A549 (cell line): ENCODE measurements around the gene SPDYC. TPM values are rescaled to one million over a fixed set of nuclear protein-coding genes. Genes with fewer than 3 reads are reported as not detected.

Source experiments
- ATAC-seq, 2 experiments: fragments of 200-7000 bp in 1 of 2; fragments of >200 bp in 1 of 2; cut with Nextera tagmentation in 1 of 2; cut with Tn5 transposase in 1 of 2; 3 replicates each; pipeline versions ENCODE4 v1.8.0 to v1.9.1; 2018 to 2020; ENCODE audit warnings: mild to moderate bottlenecking in 1 of 2, moderate library complexity in 1 of 2
- CTCF ChIA-PET: fragments of 300-600 bp; sonication (Branson Sonifier 250); formaldehyde crosslinking; extraction: SDS; loops from one replicate; lab custom pipeline; 2021; ENCODE audit warnings: antibody characterized with exemption, inconsistent platforms; lab: Yijun Ruan, JAX
- POLR2A ChIA-PET: fragments of 350-600 bp; formaldehyde crosslinking; extraction: SDS; loops from one replicate; lab custom pipeline; 2021; ENCODE audit warnings: antibody characterized with exemption, inconsistent platforms; lab: Yijun Ruan, JAX
- DNase-seq, 2 experiments: peaks; one replicate each; pipeline versions ENCODE4 v3.0.0 to v3.0.0-alpha.2; 2011 to 2016; ENCODE audit warnings: low read depth in 1 of 2, low spot score in 1 of 2
- FAIRE-seq: peaks from 2 replicates; lab custom pipeline; 2011; peaks lifted over from hg19 to GRCh38; lab: Jason Lieb, UNC
- H3K27ac ChIP-seq, 2 experiments: fragments of >200 bp; sonication (Bioruptor Twin); formaldehyde crosslinking; 3 replicates each; pipeline ENCODE4 v1.5.1; 2016 to 2017
- H3K4me1 ChIP-seq: fragments of >200 bp; sonication (Bioruptor Twin); formaldehyde crosslinking; 3 replicates; pipeline ENCODE4 v1.6.1; 2016
- H3K4me2 ChIP-seq: fragments of >200 bp; sonication (Bioruptor Twin); formaldehyde crosslinking; 3 replicates; pipeline ENCODE4 v1.6.1; 2016
- H3K4me3 ChIP-seq: fragments of >200 bp; sonication (Bioruptor Twin); formaldehyde crosslinking; 3 replicates; pipeline ENCODE4 v1.5.1; 2016
- H3K9me3 ChIP-seq: fragments of >200 bp; sonication (Bioruptor Twin); formaldehyde crosslinking; 3 replicates; pipeline ENCODE4 v1.6.1; 2016
- CEBPB ChIP-seq, 2 experiments: fragments of >200 bp in 1 of 2; sonication (Bioruptor Twin) in 1 of 2; formaldehyde crosslinking in 1 of 2; IDR thresholded peaks; 2 replicates each; pipeline ENCODE4 v1.6.1; 2012 to 2016
- EHF ChIP-seq: fragments of 250-450 bp; sonication (Bioruptor Pico); IDR thresholded peaks from 2 replicates; pipeline ENCODE4 v1.5.0; 2020; ENCODE audit warnings: mild to moderate bottlenecking
- FOXS1 ChIP-seq: fragments of 250-450 bp; sonication (Bioruptor Pico); IDR thresholded peaks from 2 replicates; pipeline ENCODE4 v1.5.0; 2020; ENCODE audit warnings: mild to moderate bottlenecking, moderate library complexity
- GATA3 ChIP-seq: IDR thresholded peaks from 2 replicates; pipeline ENCODE4 v1.6.1; 2012; ENCODE audit warnings: borderline replicate concordance
- HDAC2 ChIP-seq: fragments of 200-600 bp; sonication (generic); IDR thresholded peaks from 2 replicates; pipeline ENCODE4 v1.6.1; 2016
- KDM1A ChIP-seq: fragments of 200-600 bp; sonication (generic); IDR thresholded peaks from 2 replicates; pipeline ENCODE4 v1.6.1; 2016; ENCODE audit warnings: low read depth, mild to moderate bottlenecking
- KDM5A ChIP-seq: fragments of 200-600 bp; sonication (generic); IDR thresholded peaks from 2 replicates; pipeline ENCODE4 v1.6.1; 2016; ENCODE audit warnings: antibody characterized with exemption, mild to moderate bottlenecking
- MAZ ChIP-seq: fragments of 150-350 bp; IDR thresholded peaks from 2 replicates; pipeline ENCODE4 v1.6.1; 2014; ENCODE audit warnings: antibody characterized with exemption, low read depth, low read length, borderline replicate concordance
- NR3C1 ChIP-seq: fragments of >200 bp; sonication (Bioruptor Twin); formaldehyde crosslinking; IDR thresholded peaks from 3 replicates; pipeline ENCODE4 v1.6.1; 2017
- PHF8 ChIP-seq: fragments of 200-600 bp; sonication (generic); IDR thresholded peaks from 2 replicates; pipeline ENCODE4 v1.6.1; 2016; ENCODE audit warnings: low read depth, mild to moderate bottlenecking, antibody characterized with exemption, moderate library complexity, borderline replicate concordance
- POLR2AphosphoS2 ChIP-seq: conservative IDR thresholded peaks from 2 replicates; pipeline ENCODE4 v1.6.1; 2012; ENCODE audit warnings: low read length, improper control_type of control experiment, inconsistent platforms
- SMC3 ChIP-seq: fragments of >200 bp; sonication (Bioruptor Twin); formaldehyde crosslinking; IDR thresholded peaks from 3 replicates; pipeline ENCODE4 v1.6.1; 2018; ENCODE audit warnings: inconsistent platforms
- SREBF2 ChIP-seq: fragments of 450-650 bp; IDR thresholded peaks from 2 replicates; pipeline ENCODE4 v1.6.1; 2014; ENCODE audit warnings: mild to moderate bottlenecking, moderate library complexity
- TFCP2L1 ChIP-seq: fragments of 250-450 bp; sonication (Bioruptor Pico); IDR thresholded peaks from 2 replicates; pipeline ENCODE4 v1.5.0; 2021; ENCODE audit warnings: mild to moderate bottlenecking
- TP53 ChIP-seq: fragments of 250-450 bp; sonication (Bioruptor Pico); IDR thresholded peaks from 2 replicates; pipeline ENCODE4 v1.5.0; 2021; ENCODE audit warnings: mild to moderate bottlenecking, moderate library complexity
- WGBS: methylation state at CpG from one replicate; pipeline ENCODE4 v1.1.6; 2017; ENCODE audit errors: missing lambda C conversion rate; 5-methylcytosine and 5-hydroxymethylcytosine counted together
- polyA plus RNA-seq, 4 experiments: library from polyadenylated mRNA; depleted of rRNA in 3 of 4; stranded (reverse); fragments of >200 nt; fragmentation: RNase III in 1 of 4; extraction: RNeasy Plus Mini Kit Qiagen cat#74134 plus additional on column Dnase treatment in 1 of 4; gene quantifications; 2 replicates in 3 of 4; 3 replicates in 1 of 4; pipeline ENCODE4 v1.2.3, GENCODE V29; 2011 to 2017
- TF ChIP-seq, protein P1 (sequence below): IDR thresholded peaks from 2 replicates; pipeline ENCODE4 v1.6.1; 2012
- TF ChIP-seq, protein P2 (sequence below): fragments of 450-650 bp; IDR thresholded peaks from 2 replicates; pipeline ENCODE4 v1.6.1; 2014; ENCODE audit warnings: antibody characterized with exemption
- TF ChIP-seq, protein P3 (sequence below): fragments of >200 bp; sonication (Bioruptor Twin); formaldehyde crosslinking; IDR thresholded peaks from 3 replicates; pipeline ENCODE4 v1.5.1; 2016
- TF ChIP-seq, protein P4 (sequence below): fragments of 200-600 bp; sonication (generic); IDR thresholded peaks from 2 replicates; pipeline ENCODE4 v1.6.1; 2016; ENCODE audit warnings: antibody characterized with exemption, mild to moderate bottlenecking, moderate library complexity
- TF ChIP-seq, protein P5 (sequence below): fragments of 150-350 bp; IDR thresholded peaks from 2 replicates; pipeline ENCODE4 v1.6.1; 2014; ENCODE audit warnings: low read depth, mild to moderate bottlenecking, low read length
- TF ChIP-seq, protein P6 (sequence below): IDR thresholded peaks from 2 replicates; pipeline ENCODE4 v1.6.1; 2012; ENCODE audit warnings: low read depth, borderline replicate concordance
- TF ChIP-seq, protein P7 (sequence below): fragments of >200 bp; sonication (Bioruptor Twin); formaldehyde crosslinking; IDR thresholded peaks from 3 replicates; pipeline ENCODE4 v1.6.1; 2016
- TF ChIP-seq, protein P8 (sequence below): IDR thresholded peaks from 2 replicates; pipeline ENCODE4 v1.6.1; 2012

SPDYC gene
- polyA plus RNA-seq, 2 of the 4 experiments (the other 2 are of a cell fraction): not detected

DNA sequence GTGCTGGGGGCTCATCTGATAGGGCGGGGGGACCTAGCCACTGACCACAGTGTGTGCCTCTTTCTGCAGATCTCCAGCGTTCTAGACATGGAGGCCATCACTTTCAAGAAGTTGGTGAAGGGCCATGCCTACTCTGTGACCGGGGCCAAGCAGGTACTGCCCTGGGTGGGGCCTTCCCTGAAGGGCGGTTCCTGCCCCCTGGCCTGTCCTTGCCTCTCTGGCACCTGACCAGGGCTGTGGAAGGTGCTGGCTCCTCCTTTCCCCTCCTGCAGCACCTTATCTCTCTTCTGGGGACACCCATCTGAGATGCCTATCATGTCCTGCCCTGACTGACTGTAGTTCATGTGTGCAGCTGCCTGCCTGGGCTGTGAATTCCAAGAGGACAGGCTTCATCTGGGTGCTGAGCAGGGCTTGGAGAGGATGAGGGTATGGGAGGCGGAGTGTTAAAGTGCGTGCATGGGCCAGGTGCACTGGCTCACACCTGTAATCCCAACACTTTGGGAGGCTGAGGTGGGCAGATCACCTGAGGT lies 17.2 kb downstream of the SPDYC start:
- no peak for DNase-seq
- WGBS: 90% methylated on average over 6 of the region's 6 CpGs
- H3K4me1 ChIP-seq: peaks cover 11% of the 10 kb centered on the region; the same call in 2 of the 3 replicates
- no peak for FAIRE-seq
- ChIA-PET POLR2A (no interaction called here), CTCF (interaction anchor here (1.0 to 1.9 kb wide), 5 partner anchors 17 to 128 kb away, joined by 3 to 5 read pairs (median 3); partner anchors contain the start of gene ZNHIT2)
- H3K4me2 ChIP-seq: no peak overlapping the region
- TF ChIP-seq MAZ (no peak), POLR2AphosphoS2 (no peak), CEBPB (IDR thresholded peaks at IDR 0.05) (no peak), KDM1A (no peak), TP53 (CRISPR knock-in tag) (no peak)
- TF ChIP-seq, protein P1, sequence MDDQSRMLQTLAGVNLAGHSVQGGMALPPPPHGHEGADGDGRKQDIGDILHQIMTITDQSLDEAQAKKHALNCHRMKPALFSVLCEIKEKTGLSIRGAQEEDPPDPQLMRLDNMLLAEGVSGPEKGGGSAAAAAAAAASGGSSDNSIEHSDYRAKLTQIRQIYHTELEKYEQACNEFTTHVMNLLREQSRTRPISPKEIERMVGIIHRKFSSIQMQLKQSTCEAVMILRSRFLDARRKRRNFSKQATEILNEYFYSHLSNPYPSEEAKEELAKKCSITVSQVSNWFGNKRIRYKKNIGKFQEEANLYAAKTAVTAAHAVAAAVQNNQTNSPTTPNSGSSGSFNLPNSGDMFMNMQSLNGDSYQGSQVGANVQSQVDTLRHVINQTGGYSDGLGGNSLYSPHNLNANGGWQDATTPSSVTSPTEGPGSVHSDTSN: no peak
- TF ChIP-seq, protein P2, sequence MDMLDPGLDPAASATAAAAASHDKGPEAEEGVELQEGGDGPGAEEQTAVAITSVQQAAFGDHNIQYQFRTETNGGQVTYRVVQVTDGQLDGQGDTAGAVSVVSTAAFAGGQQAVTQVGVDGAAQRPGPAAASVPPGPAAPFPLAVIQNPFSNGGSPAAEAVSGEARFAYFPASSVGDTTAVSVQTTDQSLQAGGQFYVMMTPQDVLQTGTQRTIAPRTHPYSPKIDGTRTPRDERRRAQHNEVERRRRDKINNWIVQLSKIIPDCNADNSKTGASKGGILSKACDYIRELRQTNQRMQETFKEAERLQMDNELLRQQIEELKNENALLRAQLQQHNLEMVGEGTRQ: no peak
- H3K9me3 ChIP-seq: no peaks in the 10 kb centered on the region
- no peak overlapping the region for H3K4me3 ChIP-seq
- H3K27ac ChIP-seq: no peak overlapping the region
- no peak for ATAC-seq

DNA sequence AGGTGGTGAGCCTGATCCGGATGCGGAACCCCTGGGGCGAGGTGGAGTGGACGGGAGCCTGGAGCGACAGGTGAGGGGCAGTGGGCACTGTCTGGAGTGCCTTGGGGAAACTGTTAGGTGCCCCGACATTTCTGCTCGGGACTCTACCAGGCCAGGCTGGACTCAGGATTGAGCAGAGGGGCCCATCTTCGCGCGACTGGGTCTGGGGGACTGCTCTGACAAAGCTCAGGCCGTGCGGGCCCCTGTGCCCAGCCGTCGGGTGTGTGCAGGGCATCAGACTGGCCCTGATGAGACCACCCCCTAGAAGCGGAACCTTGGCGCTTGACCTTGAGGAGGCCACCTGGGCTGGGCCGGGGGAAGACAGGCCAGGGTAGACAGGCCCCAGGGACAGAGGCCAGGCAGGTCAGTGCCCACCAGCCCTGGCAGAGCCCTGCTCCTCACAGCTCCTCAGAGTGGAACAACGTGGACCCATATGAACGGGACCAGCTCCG lies 18.0 kb downstream of the SPDYC start:
- Histone ChIP-seq H3K4me1 (peaks cover 5% of the 10 kb centered on the region; the same call in 2 of the 3 replicates), H3K27ac (no peak overlapping the region), H3K9me3 (no peaks in the 10 kb centered on the region), H3K4me3 (no peak overlapping the region), H3K4me2 (no peak overlapping the region)
- ATAC-seq (no peak), DNase-seq (no peak), FAIRE-seq (no peak)
- CTCF ChIA-PET: interaction anchor here (1.0 to 1.3 kb wide), 2 partner anchors 16 to 17 kb away, joined by 3 read pairs; no protein-coding TSS in a partner anchor
- POLR2A ChIA-PET: no interaction called here
- 91% methylated on average over 13 of the region's 20 CpGs for WGBS
- no peak for TF ChIP-seq SMC3
- TF ChIP-seq TFCP2L1: no peak
- TF ChIP-seq, protein P3, sequence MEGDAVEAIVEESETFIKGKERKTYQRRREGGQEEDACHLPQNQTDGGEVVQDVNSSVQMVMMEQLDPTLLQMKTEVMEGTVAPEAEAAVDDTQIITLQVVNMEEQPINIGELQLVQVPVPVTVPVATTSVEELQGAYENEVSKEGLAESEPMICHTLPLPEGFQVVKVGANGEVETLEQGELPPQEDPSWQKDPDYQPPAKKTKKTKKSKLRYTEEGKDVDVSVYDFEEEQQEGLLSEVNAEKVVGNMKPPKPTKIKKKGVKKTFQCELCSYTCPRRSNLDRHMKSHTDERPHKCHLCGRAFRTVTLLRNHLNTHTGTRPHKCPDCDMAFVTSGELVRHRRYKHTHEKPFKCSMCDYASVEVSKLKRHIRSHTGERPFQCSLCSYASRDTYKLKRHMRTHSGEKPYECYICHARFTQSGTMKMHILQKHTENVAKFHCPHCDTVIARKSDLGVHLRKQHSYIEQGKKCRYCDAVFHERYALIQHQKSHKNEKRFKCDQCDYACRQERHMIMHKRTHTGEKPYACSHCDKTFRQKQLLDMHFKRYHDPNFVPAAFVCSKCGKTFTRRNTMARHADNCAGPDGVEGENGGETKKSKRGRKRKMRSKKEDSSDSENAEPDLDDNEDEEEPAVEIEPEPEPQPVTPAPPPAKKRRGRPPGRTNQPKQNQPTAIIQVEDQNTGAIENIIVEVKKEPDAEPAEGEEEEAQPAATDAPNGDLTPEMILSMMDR: no peak
- TF ChIP-seq EHF (CRISPR knock-in tag): no peak
- TF ChIP-seq, protein P4, sequence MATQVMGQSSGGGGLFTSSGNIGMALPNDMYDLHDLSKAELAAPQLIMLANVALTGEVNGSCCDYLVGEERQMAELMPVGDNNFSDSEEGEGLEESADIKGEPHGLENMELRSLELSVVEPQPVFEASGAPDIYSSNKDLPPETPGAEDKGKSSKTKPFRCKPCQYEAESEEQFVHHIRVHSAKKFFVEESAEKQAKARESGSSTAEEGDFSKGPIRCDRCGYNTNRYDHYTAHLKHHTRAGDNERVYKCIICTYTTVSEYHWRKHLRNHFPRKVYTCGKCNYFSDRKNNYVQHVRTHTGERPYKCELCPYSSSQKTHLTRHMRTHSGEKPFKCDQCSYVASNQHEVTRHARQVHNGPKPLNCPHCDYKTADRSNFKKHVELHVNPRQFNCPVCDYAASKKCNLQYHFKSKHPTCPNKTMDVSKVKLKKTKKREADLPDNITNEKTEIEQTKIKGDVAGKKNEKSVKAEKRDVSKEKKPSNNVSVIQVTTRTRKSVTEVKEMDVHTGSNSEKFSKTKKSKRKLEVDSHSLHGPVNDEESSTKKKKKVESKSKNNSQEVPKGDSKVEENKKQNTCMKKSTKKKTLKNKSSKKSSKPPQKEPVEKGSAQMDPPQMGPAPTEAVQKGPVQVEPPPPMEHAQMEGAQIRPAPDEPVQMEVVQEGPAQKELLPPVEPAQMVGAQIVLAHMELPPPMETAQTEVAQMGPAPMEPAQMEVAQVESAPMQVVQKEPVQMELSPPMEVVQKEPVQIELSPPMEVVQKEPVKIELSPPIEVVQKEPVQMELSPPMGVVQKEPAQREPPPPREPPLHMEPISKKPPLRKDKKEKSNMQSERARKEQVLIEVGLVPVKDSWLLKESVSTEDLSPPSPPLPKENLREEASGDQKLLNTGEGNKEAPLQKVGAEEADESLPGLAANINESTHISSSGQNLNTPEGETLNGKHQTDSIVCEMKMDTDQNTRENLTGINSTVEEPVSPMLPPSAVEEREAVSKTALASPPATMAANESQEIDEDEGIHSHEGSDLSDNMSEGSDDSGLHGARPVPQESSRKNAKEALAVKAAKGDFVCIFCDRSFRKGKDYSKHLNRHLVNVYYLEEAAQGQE: no peak
- TF ChIP-seq, protein P5, sequence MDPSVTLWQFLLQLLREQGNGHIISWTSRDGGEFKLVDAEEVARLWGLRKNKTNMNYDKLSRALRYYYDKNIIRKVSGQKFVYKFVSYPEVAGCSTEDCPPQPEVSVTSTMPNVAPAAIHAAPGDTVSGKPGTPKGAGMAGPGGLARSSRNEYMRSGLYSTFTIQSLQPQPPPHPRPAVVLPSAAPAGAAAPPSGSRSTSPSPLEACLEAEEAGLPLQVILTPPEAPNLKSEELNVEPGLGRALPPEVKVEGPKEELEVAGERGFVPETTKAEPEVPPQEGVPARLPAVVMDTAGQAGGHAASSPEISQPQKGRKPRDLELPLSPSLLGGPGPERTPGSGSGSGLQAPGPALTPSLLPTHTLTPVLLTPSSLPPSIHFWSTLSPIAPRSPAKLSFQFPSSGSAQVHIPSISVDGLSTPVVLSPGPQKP: no peak
- TF ChIP-seq SREBF2: no peak
- TF ChIP-seq, protein P6, sequence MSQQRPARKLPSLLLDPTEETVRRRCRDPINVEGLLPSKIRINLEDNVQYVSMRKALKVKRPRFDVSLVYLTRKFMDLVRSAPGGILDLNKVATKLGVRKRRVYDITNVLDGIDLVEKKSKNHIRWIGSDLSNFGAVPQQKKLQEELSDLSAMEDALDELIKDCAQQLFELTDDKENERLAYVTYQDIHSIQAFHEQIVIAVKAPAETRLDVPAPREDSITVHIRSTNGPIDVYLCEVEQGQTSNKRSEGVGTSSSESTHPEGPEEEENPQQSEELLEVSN: no peak
- no peak for TF ChIP-seq HDAC2
- no peak for TF ChIP-seq GATA3
- no peak for TF ChIP-seq FOXS1 (CRISPR knock-in tag)
- TF ChIP-seq PHF8: no peak
- TF ChIP-seq, protein P7, sequence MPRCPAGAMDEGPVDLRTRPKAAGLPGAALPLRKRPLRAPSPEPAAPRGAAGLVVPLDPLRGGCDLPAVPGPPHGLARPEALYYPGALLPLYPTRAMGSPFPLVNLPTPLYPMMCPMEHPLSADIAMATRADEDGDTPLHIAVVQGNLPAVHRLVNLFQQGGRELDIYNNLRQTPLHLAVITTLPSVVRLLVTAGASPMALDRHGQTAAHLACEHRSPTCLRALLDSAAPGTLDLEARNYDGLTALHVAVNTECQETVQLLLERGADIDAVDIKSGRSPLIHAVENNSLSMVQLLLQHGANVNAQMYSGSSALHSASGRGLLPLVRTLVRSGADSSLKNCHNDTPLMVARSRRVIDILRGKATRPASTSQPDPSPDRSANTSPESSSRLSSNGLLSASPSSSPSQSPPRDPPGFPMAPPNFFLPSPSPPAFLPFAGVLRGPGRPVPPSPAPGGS: no peak
- TF ChIP-seq, protein P8, sequence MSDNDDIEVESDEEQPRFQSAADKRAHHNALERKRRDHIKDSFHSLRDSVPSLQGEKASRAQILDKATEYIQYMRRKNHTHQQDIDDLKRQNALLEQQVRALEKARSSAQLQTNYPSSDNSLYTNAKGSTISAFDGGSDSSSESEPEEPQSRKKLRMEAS: no peak
- TF ChIP-seq, protein P2: no peak
- TF ChIP-seq NR3C1: no peak
- no peak for TF ChIP-seq KDM5A
